PC-9 (cell line): ENCODE measurements around the gene TLL2. TPM values are rescaled to one million over a fixed set of nuclear protein-coding genes. Genes with fewer than 3 reads are reported as not detected.

Experiments used
- BruUV-seq: library from RNA; stranded (reverse); fragments of 400-500 nt; replicated peaks from 2 replicates; lab custom pipeline; 2021; lab: Mats Ljungman, UMichigan
- CTCF ChIA-PET: fragments of 300-600 bp; sonication (Branson Sonifier 250); formaldehyde crosslinking; loops from one replicate; lab custom pipeline; 2022; ENCODE audit warnings: antibody characterized with exemption; lab: Charles Lee
- POLR2A ChIA-PET: fragments of 300-600 bp; sonication (Branson Sonifier 250); formaldehyde crosslinking; loops from one replicate; lab custom pipeline; 2022; ENCODE audit warnings: antibody characterized with exemption; ENCODE audit not compliant: unreplicated experiment; lab: Charles Lee
- DNase-seq, 2 experiments: peaks; one replicate each; pipeline versions ENCODE4 v3.0.0 to v3.0.0-alpha.2; 2015 to 2022; ENCODE audit warnings: mixed read lengths in 1 of 2
- H2AFZ ChIP-seq: fragments of 200-600 bp; sonication (generic); 2 replicates; pipeline ENCODE4 v1.8.1; 2017; ENCODE audit warnings: antibody characterized with exemption
- H3F3A ChIP-seq: fragments of 200-600 bp; sonication (generic); 2 replicates; pipeline ENCODE4 v1.8.1; 2017; ENCODE audit warnings: antibody characterized with exemption, mild to moderate bottlenecking, low read depth; ENCODE audit not compliant: insufficient read depth
- H3K27ac ChIP-seq: fragments of 200-600 bp; sonication (generic); 2 replicates; pipeline ENCODE4 v1.6.1; 2016; ENCODE audit warnings: mixed run types
- H3K27me3 ChIP-seq: fragments of 200-600 bp; sonication (generic); 2 replicates; pipeline ENCODE4 v1.6.1; 2016; ENCODE audit warnings: low read depth, mixed run types; ENCODE audit not compliant: insufficient read depth
- H3K36me3 ChIP-seq: fragments of 200-600 bp; sonication (generic); 2 replicates; pipeline ENCODE4 v1.6.1; 2016; ENCODE audit warnings: low read depth, mixed run types
- H3K4me1 ChIP-seq: fragments of 200-600 bp; sonication (generic); replicated peaks from 2 replicates; pipeline ENCODE4 v1.6.1; 2016; ENCODE audit warnings: mixed run types; ENCODE audit not compliant: insufficient read depth
- H3K4me2 ChIP-seq: fragments of 200-600 bp; sonication (generic); 2 replicates; pipeline ENCODE4 v1.6.1; 2017; ENCODE audit warnings: mixed run types
- H3K4me3 ChIP-seq: fragments of 200-600 bp; sonication (generic); 2 replicates; pipeline ENCODE4 v1.6.1; 2016; ENCODE audit warnings: mixed run types
- H3K79me2 ChIP-seq: fragments of 200-600 bp; sonication (generic); 2 replicates; pipeline ENCODE4 v1.6.1; 2017; ENCODE audit warnings: low read depth, mixed run types
- H3K9me2 ChIP-seq: fragments of 200-600 bp; sonication (generic); 2 replicates; pipeline ENCODE4 v1.8.1; 2017; ENCODE audit warnings: mild to moderate bottlenecking; ENCODE audit not compliant: insufficient read depth
- H3K9me3 ChIP-seq: fragments of 200-600 bp; sonication (generic); 2 replicates; pipeline ENCODE4 v1.8.1; 2016; ENCODE audit warnings: low read depth; ENCODE audit not compliant: insufficient read depth
- H4K20me1 ChIP-seq: fragments of 200-600 bp; sonication (generic); 2 replicates; pipeline ENCODE4 v1.8.1; 2017; ENCODE audit not compliant: insufficient read depth
- CTCF ChIP-seq: fragments of 200-600 bp; sonication (generic); conservative IDR thresholded peaks from 2 replicates; pipeline ENCODE4 v1.6.1; 2017; ENCODE audit warnings: mixed run types, antibody characterized with exemption, mild to moderate bottlenecking, moderate library complexity
- EZH2 ChIP-seq: fragments of 200-600 bp; sonication (generic); IDR thresholded peaks from 2 replicates; pipeline ENCODE4 v1.8.0; 2017; ENCODE audit warnings: antibody characterized with exemption, low read depth
- intact Hi-C: fragments of 100-400 bp; cut with micrococcal nuclease; formaldehyde crosslinking; loops from one replicate; pipeline ENCODE4 v1.10.0; 2022; ENCODE audit not compliant: unreplicated experiment
- total RNA-seq: library from RNA; stranded (reverse); gene quantifications from 2 replicates; pipeline ENCODE4 v1.2.3, GENCODE V29; 2021

Gene TLL2
- total RNA-seq, 1 experiment from 2014 or later: not detected

GRCh38 chr10:96524741-96525140 lies 11.0 kb upstream of the TLL2 start:
- Histone ChIP-seq H3K9me3 (no peaks in the 10 kb centered on the region), H4K20me1 (no peaks in the 10 kb centered on the region; the same call in 1 of the 2 replicates), H3K27ac (no peak overlapping the region), H3K9me2 (no peaks in the 10 kb centered on the region), H2AFZ (no peak overlapping the region), H3K4me1 (no peaks in the 10 kb centered on the region), H3K79me2 (no peaks in the 10 kb centered on the region), H3K4me2 (no peak overlapping the region), H3F3A (no peaks in the 10 kb centered on the region), H3K4me3 (no peak overlapping the region), H3K36me3 (peaks cover 15% of the 10 kb centered on the region; the same call in 1 of the 2 replicates), H3K27me3 (no peaks in the 10 kb centered on the region)
- TF ChIP-seq CTCF (no peak), EZH2 (no peak)
- intact Hi-C loops: loop anchor here (10.0 kb wide), 1 partner anchor 50 kb away; no protein-coding TSS in a partner anchor
- ChIA-PET POLR2A (no interaction called here), CTCF (no interaction called here)
- BruUV-seq: no TSS peak
- DNase-seq: no peak

GRCh38 chr10:96517284-96517683 lies 3.6 kb upstream of the TLL2 start:
- intact Hi-C loops: no loop called here
- H3K36me3 ChIP-seq: 0 out of 2 replicates have a peak, but pooled peaks cover 10% of the 10 kb centered on the region
- BruUV-seq: no TSS peak
- TF ChIP-seq CTCF (no peak), EZH2 (no peak)
- no peak for DNase-seq
- H3K79me2 ChIP-seq: no peaks in the 10 kb centered on the region
- H2AFZ ChIP-seq: no peak overlapping the region
- ChIA-PET CTCF (no interaction called here), POLR2A (no interaction called here)
- no peak overlapping the region for H3K27ac ChIP-seq
- no peaks in the 10 kb centered on the region for H3K9me3 ChIP-seq
- H3K27me3 ChIP-seq: no peaks in the 10 kb centered on the region
- no peaks in the 10 kb centered on the region for H4K20me1 ChIP-seq
- no peak overlapping the region for H3K4me2 ChIP-seq
- no peak overlapping the region for H3K4me3 ChIP-seq
- H3K9me2 ChIP-seq: no peaks in the 10 kb centered on the region
- no peaks in the 10 kb centered on the region; the same call in 1 of the 2 replicates for H3F3A ChIP-seq
- no peaks in the 10 kb centered on the region for H3K4me1 ChIP-seq

GRCh38 chr10:96516337-96516736 lies 2.6 kb upstream of the TLL2 start:
- no peaks in the 10 kb centered on the region for H3K4me1 ChIP-seq
- no peak overlapping the region for H3K4me3 ChIP-seq
- ChIA-PET POLR2A (no interaction called here), CTCF (interaction anchor here (0.6 kb wide), 2 partner anchors 145 to 579 kb away, joined by 3 to 15 read pairs; no protein-coding TSS in a partner anchor)
- no peak overlapping the region for H2AFZ ChIP-seq
- intact Hi-C loops: no loop called here
- no peaks in the 10 kb centered on the region for H3K27me3 ChIP-seq
- no peaks in the 10 kb centered on the region for H3K9me2 ChIP-seq
- no peaks in the 10 kb centered on the region; the same call in 1 of the 2 replicates for H3F3A ChIP-seq
- no peak overlapping the region for H3K4me2 ChIP-seq
- DNase-seq: no peak
- no TSS peak for BruUV-seq
- H3K9me3 ChIP-seq: no peaks in the 10 kb centered on the region
- no peaks in the 10 kb centered on the region for H3K79me2 ChIP-seq
- TF ChIP-seq CTCF (no peak), EZH2 (no peak)
- no peaks in the 10 kb centered on the region for H4K20me1 ChIP-seq
- H3K27ac ChIP-seq: no peak overlapping the region
- H3K36me3 ChIP-seq: 0 out of 2 replicates have a peak, but pooled peaks cover under 1% of the 10 kb centered on the region
